ENCODE measurements around the gene EVX2. TPM values are rescaled to one million over a fixed set of nuclear protein-coding genes. Genes with fewer than 3 reads are reported as not detected.

The EVX2 gene
- total and polyA plus RNA-seq, 2 of the 4 experiments (the other 2 are of a cell fraction): not detected

DNA sequence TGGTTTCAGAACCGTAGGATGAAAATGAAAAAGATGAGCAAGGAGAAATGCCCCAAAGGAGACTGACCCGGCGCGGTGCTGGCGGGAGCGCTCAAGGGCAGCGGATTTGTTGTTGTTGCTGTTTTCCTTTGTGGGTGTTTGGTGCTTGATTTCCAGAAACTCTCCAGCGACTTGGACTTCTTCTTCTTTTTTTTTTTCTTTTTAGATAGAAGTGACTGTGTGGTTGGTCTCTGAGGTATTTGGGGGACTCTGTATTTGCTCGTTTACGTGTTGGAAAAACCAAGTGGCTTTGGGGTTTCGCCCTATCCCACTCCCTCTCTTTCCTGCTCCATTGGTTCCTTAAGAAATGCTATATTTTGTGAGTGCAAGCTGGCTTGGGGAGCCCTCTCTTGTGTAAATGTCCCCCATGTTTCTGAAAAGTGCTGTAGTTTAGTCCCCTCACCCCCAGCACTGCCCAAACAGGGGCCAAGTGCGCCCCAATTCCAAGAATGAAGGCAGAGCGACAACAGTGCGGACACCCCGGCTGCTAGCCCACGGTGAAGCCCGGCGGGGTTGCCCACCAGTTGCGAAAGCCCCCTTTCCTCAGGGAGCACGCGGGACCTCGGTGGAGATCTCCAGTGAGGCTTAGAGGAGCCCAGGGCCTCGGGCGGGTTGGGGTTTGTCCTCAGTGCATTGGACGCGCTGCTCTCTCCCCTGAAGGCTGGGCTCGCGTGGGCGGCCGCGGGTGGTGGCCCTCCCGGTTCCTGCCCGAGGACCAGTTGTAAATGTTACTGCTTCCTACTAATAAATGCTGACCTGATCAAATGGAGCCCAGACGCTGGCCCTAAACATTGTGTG lies 40.6 kb upstream of the EVX2 start:
- Histone ChIP-seq H3K56ac (ENCODE audit: extremely low read depth, insufficient read depth, low read length) (no peak overlapping the region), H3K36me3 (ENCODE audit: control insufficient read depth, insufficient read depth, low read length) (no peaks in the 10 kb centered on the region), H3K9ac (ENCODE audit: low read depth, low read length) (no peak overlapping the region), H2AFZ (replicated peaks; ENCODE audit: low read length, poor library complexity) (no peak overlapping the region), H4K91ac (ENCODE audit: insufficient read depth, low read depth, low read length) (no peak overlapping the region), H3K18ac (ENCODE audit: low read depth, low read length) (no peak overlapping the region), H2BK15ac (ENCODE audit: low read depth, low read length) (no peak overlapping the region), H3K4me1 (ENCODE audit: control insufficient read depth, insufficient read depth, low read length) (no peaks in the 10 kb centered on the region), H2BK5ac (ENCODE audit: low read depth, low read length, poor library complexity, severe bottlenecking) (no peak overlapping the region), H4K20me1 (ENCODE audit: insufficient read depth, low read length) (no peaks in the 10 kb centered on the region; the same call in 1 of the 2 replicates), H2BK120ac (ENCODE audit: low read depth, low read length) (no peak overlapping the region), H3K79me1 (ENCODE audit: low read depth in 1 of 2, low read length in 2 of 2) (no peaks in the 10 kb centered on the region), H3K4me3 (ENCODE audit: insufficient read depth, low read depth, low read length) (no peak overlapping the region), H3K23ac (ENCODE audit: low read depth, low read length) (no peak overlapping the region), H3K4ac (ENCODE audit: low read depth, low read length) (no peak overlapping the region), H2BK20ac (ENCODE audit: low read depth, low read length) (no peak overlapping the region), H3K9me1 (ENCODE audit: insufficient read depth, low read length) (no peaks in the 10 kb centered on the region), H4K8ac (ENCODE audit: low read depth in 2 of 2, low read length in 2 of 2) (no peak overlapping the region), H2AK9ac (replicated peaks; ENCODE audit: low read depth, low read length, poor library complexity) (no peak overlapping the region), H3K9me3 (ENCODE audit: control insufficient read depth, insufficient read depth, low read length) (peaks cover 3% of the 10 kb centered on the region; the same call in 1 of the 2 replicates), H3K27ac (ENCODE audit: insufficient read depth, low read length) (no peak overlapping the region), H3K27me3 (ENCODE audit: control insufficient read depth, insufficient read depth, low read length) (peaks cover 92% of the 10 kb centered on the region), H3K14ac (replicated peaks; ENCODE audit: low read depth, low read length) (no peak overlapping the region), H3K4me2 (ENCODE audit: low read depth, low read length) (no peak overlapping the region), H4K5ac (ENCODE audit: low read depth, low read length) (no peak overlapping the region), H2AK5ac (ENCODE audit: low read depth, low read length) (no peak overlapping the region)
- intact Hi-C loops (cut with micrococcal nuclease) (no loop called here), dilution Hi-C loops (cut with HindIII; ENCODE audit: low sequenced_read_pairs, unreplicated experiment) (no loop called here), in situ Hi-C loops (cut with MboI; ENCODE audit: low sequenced_read_pairs) (loop anchor here (10.0 kb wide), 2 partner anchors 330 to 1030 kb away; no protein-coding TSS in a partner anchor)
- 4% methylated on average over 7 of the region's 34 CpGs; no CpG with 5 or more reads in 1 of the 2 experiments for WGBS, 2 experiments (ENCODE audit: extremely low coverage in 2 of 2, insufficient read length in 1 of 2)
- ChIA-PET POLR2A (ENCODE audit: unreplicated experiment) (no interaction called here), CTCF (no interaction called here)
- TF ChIP-seq RFX5 (IDR thresholded peaks at IDR 0.05; ENCODE audit: low read depth, low read length): no peak
- no TSS peak for BruUV-seq (replicated peaks)
- no peak for ATAC-seq (ENCODE audit: low read depth)
- DNase-seq: no peak

Measured in IMR-90 (cell line).